ENCODE data around the gene SLC36A1. TPM values are rescaled to one million over a fixed set of nuclear protein-coding genes. Genes with fewer than 3 reads are reported as not detected.

Gene SLC36A1
- total RNA-seq, 4 donors from 2014 or later: 35.2 to 91.3 (median 69.8) TPM

- in situ Hi-C loops (cut with MboI; ENCODE audit: low pct_ligation_motif_present in 1 of 4, low pct_unique_long_range_greater_than_20kb in 1 of 4, low sequenced_read_pairs in 3 of 4) (loop anchor here in 2 of 4 donors (10.0 to 25.0 kb wide), 3 partner anchors 73 to 306 kb away; no protein-coding TSS in a partner anchor), intact Hi-C loops (cut with DNase I; ENCODE audit: low total_unique reads) (no loop called here)
- no peak for DNase-seq
- H3K27ac ChIP-seq: no peak overlapping the region
- H3K9me3 ChIP-seq: no peaks in the 10 kb centered on the region
- no peak overlapping the region for H3K4me3 ChIP-seq
- TF ChIP-seq POLR2A (IDR thresholded peaks at IDR 0.05) (no peak), POLR2AphosphoS5 (IDR thresholded peaks at IDR 0.05) (no peak), CTCF (IDR thresholded peaks at IDR 0.05) (no peak), EP300 (IDR thresholded peaks at IDR 0.05; ENCODE audit: low read depth) (no peak)
- H3K36me3 ChIP-seq: no peaks in the 10 kb centered on the region
- H3K27me3 ChIP-seq: no peaks in the 10 kb centered on the region
- WGBS, 2 donors (ENCODE audit: low coverage in 1 of 2): 76 to 100% methylated on average over 1 to 6 of the region's 6 CpGs
- no peaks in the 10 kb centered on the region for H3K4me1 ChIP-seq
These were observed 15.7 kb upstream of the SLC36A1 start for GRCh38 chr5:151431666-151432065.

GRCh38 chr5:151432210-151432609, 15.2 kb upstream of the SLC36A1 start:
- TF ChIP-seq CTCF (IDR thresholded peaks at IDR 0.05): no peak
- no peak for TF ChIP-seq POLR2AphosphoS5 (IDR thresholded peaks at IDR 0.05)
- no peak for TF ChIP-seq EP300 (IDR thresholded peaks at IDR 0.05; ENCODE audit: low read depth)
- no peak for TF ChIP-seq POLR2A (IDR thresholded peaks at IDR 0.05)

GRCh38 chr5:151434570-151435237, 12.7 kb upstream of the SLC36A1 start:
- intact Hi-C loops (cut with DNase I; ENCODE audit: low total_unique reads) (no loop called here), in situ Hi-C loops (cut with MboI; ENCODE audit: low pct_ligation_motif_present in 1 of 4, low pct_unique_long_range_greater_than_20kb in 1 of 4, low sequenced_read_pairs in 3 of 4) (loop anchor here in 2 of 4 donors (10.0 to 25.0 kb wide), 3 partner anchors 70 to 303 kb away; no protein-coding TSS in a partner anchor)
- 86 to 88% methylated on average over 2 to 5 of the region's 5 CpGs for WGBS, 2 donors (ENCODE audit: low coverage in 1 of 2)
- Histone ChIP-seq H3K4me3 (no peak overlapping the region), H3K27me3 (no peaks in the 10 kb centered on the region), H3K27ac (no peak overlapping the region), H3K36me3 (no peaks in the 10 kb centered on the region), H3K4me1 (no peaks in the 10 kb centered on the region), H3K9me3 (no peaks in the 10 kb centered on the region)
- DNase-seq: no peak
- TF ChIP-seq CTCF (IDR thresholded peaks at IDR 0.05) (no peak), POLR2AphosphoS5 (IDR thresholded peaks at IDR 0.05) (no peak), POLR2A (IDR thresholded peaks at IDR 0.05) (no peak), EP300 (IDR thresholded peaks at IDR 0.05; ENCODE audit: low read depth) (no peak)

More at GRCh38 chr5:151432210-151432609, 15.2 kb upstream of the SLC36A1 start:
- no peaks in the 10 kb centered on the region for H3K9me3 ChIP-seq
- in situ Hi-C loops (cut with MboI; ENCODE audit: low pct_ligation_motif_present in 1 of 4, low pct_unique_long_range_greater_than_20kb in 1 of 4, low sequenced_read_pairs in 3 of 4) (loop anchor here in 2 of 4 donors (10.0 to 25.0 kb wide), 3 partner anchors 73 to 305 kb away; no protein-coding TSS in a partner anchor), intact Hi-C loops (cut with DNase I; ENCODE audit: low total_unique reads) (no loop called here)
- DNase-seq: no peak
- no peaks in the 10 kb centered on the region for H3K36me3 ChIP-seq
- 85 to 93% methylated on average over 3 of the region's 3 CpGs for WGBS, 2 donors (ENCODE audit: low coverage in 1 of 2)
- H3K4me3 ChIP-seq: no peak overlapping the region
- no peaks in the 10 kb centered on the region for H3K4me1 ChIP-seq
- H3K27me3 ChIP-seq: no peaks in the 10 kb centered on the region
- no peak overlapping the region for H3K27ac ChIP-seq

GRCh38 chr5:151448038-151448985, 909 bp downstream of the SLC36A1 start:
- intact Hi-C loops (cut with DNase I; ENCODE audit: low total_unique reads) (loop anchor here (5.0 to 10.0 kb wide), 2 partner anchors 54 to 296 kb away; no protein-coding TSS in a partner anchor), in situ Hi-C loops (cut with MboI; ENCODE audit: low pct_ligation_motif_present in 1 of 4, low pct_unique_long_range_greater_than_20kb in 1 of 4, low sequenced_read_pairs in 3 of 4) (loop anchor here in 3 of 4 donors (10.0 to 25.0 kb wide), 3 partner anchors 46 to 289 kb away; no protein-coding TSS in a partner anchor)
- DNase-seq: peak; percentile 47
- WGBS, 2 donors (ENCODE audit: low coverage in 1 of 2): 11 to 13% methylated on average over 16 to 24 of the region's 24 CpGs
- TF ChIP-seq POLR2A (IDR thresholded peaks at IDR 0.05) (no peak), CTCF (IDR thresholded peaks at IDR 0.05) (peak in 1 of 5 experiments; percentile 12)
- Histone ChIP-seq H3K9me3 (no peaks in the 10 kb centered on the region), H3K4me3 (peak overlapping the region; percentile 59 to 76 (median 68)), H3K36me3 (no peaks in the 10 kb centered on the region), H3K27ac (peak overlapping the region; percentile 73 to 81 (median 77)), H3K27me3 (peaks cover under 1% of the 10 kb centered on the region), H3K4me1 (peaks cover 7 to 44% (median 21%) of the 10 kb centered on the region in 4 donors)
